ENCODE results near the gene EXOC1L.

EXOC1L gene

GRCh38 chr4:55819634-55820033 is at the start of gene EXOC1L:
TSS of gene EXOC1L (plus strand) at chr4:55819790. CDS start at chr4:55820027, 237 bp downstream.
- H3K9me3 Mint-ChIP-seq = no peaks in the 10 kb centered on the region
- H3K36me3 Mint-ChIP-seq = no peaks in the 10 kb centered on the region
- DNase-seq = no peak
- H3K27ac Mint-ChIP-seq = no peak within 1 kb of the TSS
- peaks cover 14% of the 10 kb centered on the region for H3K27me3 Mint-ChIP-seq
- H3K4me1 Mint-ChIP-seq = peaks cover 4% of the 10 kb centered on the region
- CTCF ChIA-PET = no interaction called here
- no peak within 1 kb of the TSS for H3K4me3 Mint-ChIP-seq

- CTCF ChIA-PET = no interaction called here
- peaks cover 6% of the 10 kb centered on the region for H3K27me3 Mint-ChIP-seq
These were observed 48.9 kb upstream of the EXOC1L start for GRCh38 chr4:55770662-55771061.

GRCh38 chr4:55781341-55781740 is 38.2 kb upstream of the EXOC1L start:
- Mint-ChIP-seq H3K4me1 (no peaks in the 10 kb centered on the region), H3K27ac (no peak overlapping the region), H3K9me3 (no peaks in the 10 kb centered on the region), H3K4me3 (no peak overlapping the region), H3K36me3 (no peaks in the 10 kb centered on the region), H3K27me3 (peaks cover 3% of the 10 kb centered on the region)
- CTCF ChIA-PET = no interaction called here
- no peak for DNase-seq

More at GRCh38 chr4:55770662-55771061, 48.9 kb upstream of the EXOC1L start:
- no peaks in the 10 kb centered on the region for H3K9me3 Mint-ChIP-seq
- no peak for DNase-seq
- no peaks in the 10 kb centered on the region for H3K4me1 Mint-ChIP-seq
- H3K4me3 Mint-ChIP-seq = no peak overlapping the region
- no peaks in the 10 kb centered on the region for H3K36me3 Mint-ChIP-seq
- no peak overlapping the region for H3K27ac Mint-ChIP-seq

GRCh38 chr4:55781812-55782211 is 37.8 kb upstream of the EXOC1L start:
- Mint-ChIP-seq H3K4me3 (no peak overlapping the region), H3K27ac (no peak overlapping the region), H3K4me1 (no peaks in the 10 kb centered on the region), H3K9me3 (no peaks in the 10 kb centered on the region), H3K27me3 (peaks cover 3% of the 10 kb centered on the region), H3K36me3 (no peaks in the 10 kb centered on the region)
- no peak for DNase-seq
- CTCF ChIA-PET = no interaction called here

GRCh38 chr4:55783584-55783983 is 36.0 kb upstream of the EXOC1L start:
- CTCF ChIA-PET = no interaction called here
- Mint-ChIP-seq H3K4me1 (no peaks in the 10 kb centered on the region), H3K9me3 (no peaks in the 10 kb centered on the region), H3K27ac (no peak overlapping the region), H3K27me3 (peaks cover 3% of the 10 kb centered on the region), H3K36me3 (no peaks in the 10 kb centered on the region), H3K4me3 (no peak overlapping the region)
- DNase-seq = no peak

GRCh38 chr4:55784747-55785146 is 34.8 kb upstream of the EXOC1L start:
- no peaks in the 10 kb centered on the region for H3K4me1 Mint-ChIP-seq
- H3K9me3 Mint-ChIP-seq = no peaks in the 10 kb centered on the region
- CTCF ChIA-PET = no interaction called here
- H3K36me3 Mint-ChIP-seq = no peaks in the 10 kb centered on the region
- H3K27me3 Mint-ChIP-seq = peaks cover 3% of the 10 kb centered on the region
- DNase-seq = no peak
- no peak overlapping the region for H3K4me3 Mint-ChIP-seq
- no peak overlapping the region for H3K27ac Mint-ChIP-seq

- H3K4me1 Mint-ChIP-seq = no peaks in the 10 kb centered on the region
- CTCF ChIA-PET = no interaction called here
- H3K27me3 Mint-ChIP-seq = peaks cover 37% of the 10 kb centered on the region
- no peaks in the 10 kb centered on the region for H3K36me3 Mint-ChIP-seq
- no peak overlapping the region for H3K4me3 Mint-ChIP-seq
- no peak overlapping the region for H3K27ac Mint-ChIP-seq
- DNase-seq = no peak
- no peaks in the 10 kb centered on the region for H3K9me3 Mint-ChIP-seq
These were observed 27.9 kb upstream of the EXOC1L start for GRCh38 chr4:55791666-55792065.

- H3K27ac Mint-ChIP-seq = no peak overlapping the region
- no peak overlapping the region for H3K4me3 Mint-ChIP-seq
- no peaks in the 10 kb centered on the region for H3K4me1 Mint-ChIP-seq
- no peak for DNase-seq
- H3K36me3 Mint-ChIP-seq = no peaks in the 10 kb centered on the region
- peaks cover 37% of the 10 kb centered on the region for H3K27me3 Mint-ChIP-seq
- no peaks in the 10 kb centered on the region for H3K9me3 Mint-ChIP-seq
- CTCF ChIA-PET = no interaction called here
These were observed 26.1 kb upstream of the EXOC1L start for GRCh38 chr4:55793479-55793878.

- Mint-ChIP-seq H3K4me1 (no peaks in the 10 kb centered on the region), H3K4me3 (no peak overlapping the region), H3K27ac (no peak overlapping the region), H3K27me3 (peaks cover 37% of the 10 kb centered on the region), H3K9me3 (no peaks in the 10 kb centered on the region), H3K36me3 (no peaks in the 10 kb centered on the region)
- no peak for DNase-seq
- CTCF ChIA-PET = no interaction called here
These were observed 25.5 kb upstream of the EXOC1L start for GRCh38 chr4:55794053-55794452.

- Mint-ChIP-seq H3K4me1 (no peaks in the 10 kb centered on the region), H3K36me3 (no peaks in the 10 kb centered on the region), H3K9me3 (no peaks in the 10 kb centered on the region), H3K27me3 (peaks cover 37% of the 10 kb centered on the region), H3K27ac (no peak overlapping the region), H3K4me3 (no peak overlapping the region)
- no peak for DNase-seq
- CTCF ChIA-PET = no interaction called here
These were observed 24.2 kb upstream of the EXOC1L start for GRCh38 chr4:55795341-55795740.

GRCh38 chr4:55801498-55801897 is 18.1 kb upstream of the EXOC1L start:
- Mint-ChIP-seq H3K4me1 (no peaks in the 10 kb centered on the region), H3K9me3 (no peaks in the 10 kb centered on the region), H3K4me3 (no peak overlapping the region), H3K27me3 (peaks cover 9% of the 10 kb centered on the region), H3K27ac (no peak overlapping the region), H3K36me3 (no peaks in the 10 kb centered on the region)
- no peak for DNase-seq
- CTCF ChIA-PET = no interaction called here

GRCh38 chr4:55807556-55807955 is 12.0 kb upstream of the EXOC1L start:
- Mint-ChIP-seq H3K27me3 (peaks cover 8% of the 10 kb centered on the region), H3K27ac (no peak overlapping the region), H3K9me3 (no peaks in the 10 kb centered on the region), H3K36me3 (no peaks in the 10 kb centered on the region), H3K4me3 (no peak overlapping the region), H3K4me1 (no peaks in the 10 kb centered on the region)
- no peak for DNase-seq
- CTCF ChIA-PET = no interaction called here

GRCh38 chr4:55808186-55808585 is 11.4 kb upstream of the EXOC1L start:
- CTCF ChIA-PET = no interaction called here
- Mint-ChIP-seq H3K27me3 (peaks cover 1% of the 10 kb centered on the region), H3K4me1 (no peaks in the 10 kb centered on the region), H3K36me3 (no peaks in the 10 kb centered on the region), H3K27ac (no peak overlapping the region), H3K4me3 (no peak overlapping the region), H3K9me3 (no peaks in the 10 kb centered on the region)
- DNase-seq = no peak

GRCh38 chr4:55808632-55809031 is 11.0 kb upstream of the EXOC1L start:
- Mint-ChIP-seq H3K27ac (no peak overlapping the region), H3K9me3 (no peaks in the 10 kb centered on the region), H3K4me3 (no peak overlapping the region), H3K27me3 (no peaks in the 10 kb centered on the region), H3K36me3 (no peaks in the 10 kb centered on the region), H3K4me1 (no peaks in the 10 kb centered on the region)
- DNase-seq = no peak
- CTCF ChIA-PET = no interaction called here

GRCh38 chr4:55817691-55818090 is 1.9 kb upstream of the EXOC1L start:
- no peak overlapping the region for H3K4me3 Mint-ChIP-seq
- no peaks in the 10 kb centered on the region for H3K9me3 Mint-ChIP-seq
- H3K27me3 Mint-ChIP-seq = peaks cover 14% of the 10 kb centered on the region
- no peak overlapping the region for H3K27ac Mint-ChIP-seq
- DNase-seq = no peak
- peaks cover 4% of the 10 kb centered on the region for H3K4me1 Mint-ChIP-seq
- CTCF ChIA-PET = no interaction called here
- H3K36me3 Mint-ChIP-seq = no peaks in the 10 kb centered on the region

- Mint-ChIP-seq H3K9me3 (no peaks in the 10 kb centered on the region), H3K27me3 (peaks cover 14% of the 10 kb centered on the region), H3K4me3 (no peak overlapping the region), H3K4me1 (peaks cover 4% of the 10 kb centered on the region), H3K36me3 (no peaks in the 10 kb centered on the region), H3K27ac (no peak overlapping the region)
- CTCF ChIA-PET = no interaction called here
- no peak for DNase-seq
These were observed 689 bp downstream of the EXOC1L start for GRCh38 chr4:55820279-55820678.

Data from activated naive CD4-positive, alpha-beta T cell treated with anti-CD3 and anti-CD28 coated beads, Interleukin-2, amount 10 ng/mL, durations not matched to agents 7 days and 5 days (primary cell).